Measurements from ENCODE around the gene PRKCQ.

Gene PRKCQ

GRCh38 chr10:6597478-6597877 lies 17.4 kb upstream of the PRKCQ start:
- TF ChIP-seq, protein P1, sequence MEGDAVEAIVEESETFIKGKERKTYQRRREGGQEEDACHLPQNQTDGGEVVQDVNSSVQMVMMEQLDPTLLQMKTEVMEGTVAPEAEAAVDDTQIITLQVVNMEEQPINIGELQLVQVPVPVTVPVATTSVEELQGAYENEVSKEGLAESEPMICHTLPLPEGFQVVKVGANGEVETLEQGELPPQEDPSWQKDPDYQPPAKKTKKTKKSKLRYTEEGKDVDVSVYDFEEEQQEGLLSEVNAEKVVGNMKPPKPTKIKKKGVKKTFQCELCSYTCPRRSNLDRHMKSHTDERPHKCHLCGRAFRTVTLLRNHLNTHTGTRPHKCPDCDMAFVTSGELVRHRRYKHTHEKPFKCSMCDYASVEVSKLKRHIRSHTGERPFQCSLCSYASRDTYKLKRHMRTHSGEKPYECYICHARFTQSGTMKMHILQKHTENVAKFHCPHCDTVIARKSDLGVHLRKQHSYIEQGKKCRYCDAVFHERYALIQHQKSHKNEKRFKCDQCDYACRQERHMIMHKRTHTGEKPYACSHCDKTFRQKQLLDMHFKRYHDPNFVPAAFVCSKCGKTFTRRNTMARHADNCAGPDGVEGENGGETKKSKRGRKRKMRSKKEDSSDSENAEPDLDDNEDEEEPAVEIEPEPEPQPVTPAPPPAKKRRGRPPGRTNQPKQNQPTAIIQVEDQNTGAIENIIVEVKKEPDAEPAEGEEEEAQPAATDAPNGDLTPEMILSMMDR (IDR thresholded peaks at IDR 0.05; ENCODE audit: extremely low read depth, missing control alignments): no peak
- no peak for DNase-seq (ENCODE audit: low spot score)

GRCh38 chr10:6595499-6595898 lies 15.4 kb upstream of the PRKCQ start:
- TF ChIP-seq, protein P1 (IDR thresholded peaks at IDR 0.05; ENCODE audit: extremely low read depth, missing control alignments): no peak
- DNase-seq (ENCODE audit: low spot score): no peak

GRCh38 chr10:6593241-6593671 lies 13.2 kb upstream of the PRKCQ start:
- TF ChIP-seq, protein P1 (IDR thresholded peaks at IDR 0.05; ENCODE audit: extremely low read depth, missing control alignments): no peak
- no peak for DNase-seq (ENCODE audit: low spot score)

- no peak for DNase-seq (ENCODE audit: low spot score)
- TF ChIP-seq, protein P1 (IDR thresholded peaks at IDR 0.05; ENCODE audit: extremely low read depth, missing control alignments): no peak
These were observed 12.0 kb upstream of the PRKCQ start for GRCh38 chr10:6592080-6592479.

- TF ChIP-seq, protein P1 (IDR thresholded peaks at IDR 0.05; ENCODE audit: extremely low read depth, missing control alignments): no peak
- DNase-seq (ENCODE audit: low spot score): no peak
These were observed 11.6 kb upstream of the PRKCQ start for GRCh38 chr10:6591668-6592067.

- TF ChIP-seq, protein P1 (IDR thresholded peaks at IDR 0.05; ENCODE audit: extremely low read depth, missing control alignments): no peak
- no peak for DNase-seq (ENCODE audit: low spot score)
These were observed 10.0 kb upstream of the PRKCQ start for GRCh38 chr10:6590100-6590499.

- TF ChIP-seq, protein P1 (IDR thresholded peaks at IDR 0.05; ENCODE audit: extremely low read depth, missing control alignments): no peak
- no peak for DNase-seq (ENCODE audit: low spot score)
These were observed 9.4 kb upstream of the PRKCQ start for GRCh38 chr10:6589287-6590094.
